Measurements from ENCODE around the gene SAMD11. TPM values are rescaled to one million over a fixed set of nuclear protein-coding genes. Genes with fewer than 3 reads are reported as not detected.

The SAMD11 gene
- total RNA-seq, 1 experiment from 2014 or later: 11.5 TPM

- Histone ChIP-seq H3K9ac (ENCODE audit: low read length) (no peak overlapping the region), H3K27ac (ENCODE audit: low read depth, low read length) (no peak overlapping the region), H3K36me3 (ENCODE audit: control insufficient read depth in 1 of 2, insufficient read depth in 2 of 2, low read length in 2 of 2) (no peaks in the 10 kb centered on the region), H3K4me3 (replicated peaks in 1 of 2; ENCODE audit: low read depth in 1 of 2, low read length in 2 of 2) (no peak overlapping the region), H4K20me1 (ENCODE audit: insufficient read depth) (no peaks in the 10 kb centered on the region), H3K79me2 (ENCODE audit: insufficient read depth, low read length) (no peaks in the 10 kb centered on the region), H3K9me2 (ENCODE audit: insufficient read depth) (no peaks in the 10 kb centered on the region), H3K4me1 (ENCODE audit: control insufficient read depth in 1 of 2, insufficient read depth in 2 of 2, low read length in 2 of 2) (no peaks in the 10 kb centered on the region), H3K27me3 (ENCODE audit: insufficient read depth, low read length) (no peaks in the 10 kb centered on the region), H3K4me2 (ENCODE audit: low read length) (no peak overlapping the region), H3K9me3 (ENCODE audit: control insufficient read depth in 1 of 2, insufficient read depth in 1 of 2, low read depth in 1 of 2, low read length in 2 of 2) (no peaks in the 10 kb centered on the region), H2AFZ (ENCODE audit: low read depth, low read length, poor library complexity, severe bottlenecking) (no peak overlapping the region)
- BruUV-seq (replicated peaks): no TSS peak
- ChIA-PET CTCF (interaction anchor here (1.4 kb wide), 1 partner anchor 17 kb away, joined by 3 read pairs; no protein-coding TSS in a partner anchor), RAD21 (ENCODE audit: low non-redundant PET in 1 of 2, low total read pairs in 2 of 2, uncharacterized antibody in 2 of 2, unreplicated experiment in 2 of 2) (no interaction called here), POLR2A (no interaction called here)
- TF ChIP-seq SP1 (IDR thresholded peaks at IDR 0.05; ENCODE audit: low read depth) (no peak), ELF1 (IDR thresholded peaks at IDR 0.05; ENCODE audit: borderline replicate concordance, low read depth) (no peak), POLR2A (IDR thresholded peaks at IDR 0.05; ENCODE audit: borderline replicate concordance, extremely low read depth, insufficient read depth, insufficient read length) (no peak), ATF3 (IDR thresholded peaks at IDR 0.05) (no peak), CTCF (IDR thresholded peaks at IDR 0.05 in 2 of 3, conservative IDR thresholded peaks at IDR 0.05 in 1 of 3; ENCODE audit: borderline replicate concordance in 1 of 3, insufficient read depth in 1 of 3, low read depth in 2 of 3, low read length in 2 of 3) (no peak), ZFX (IDR thresholded peaks at IDR 0.05) (no peak), SRF (IDR thresholded peaks at IDR 0.05; ENCODE audit: low read depth) (no peak), FOSL1 (IDR thresholded peaks at IDR 0.05; ENCODE audit: low read depth) (no peak), YY1 (IDR thresholded peaks at IDR 0.05; ENCODE audit: extremely low read depth, insufficient replicate concordance, low read depth, low read length) (no peak), CEBPB (IDR thresholded peaks at IDR 0.05; ENCODE audit: low read depth) (no peak), TCF7L2 (IDR thresholded peaks at IDR 0.05; ENCODE audit: borderline replicate concordance, extremely low read depth, insufficient read depth, insufficient read length) (no peak), ZNF274 (IDR thresholded peaks at IDR 0.05; ENCODE audit: low read depth, low read length) (no peak), RAD21 (IDR thresholded peaks at IDR 0.05; ENCODE audit: low read depth) (no peak), JUND (IDR thresholded peaks at IDR 0.05) (no peak), CBX3 (IDR thresholded peaks at IDR 0.05; ENCODE audit: low read depth) (no peak), MAX (IDR thresholded peaks at IDR 0.05) (no peak)
- intact Hi-C loops (cut with micrococcal nuclease): no loop called here
- ATAC-seq (no peak), DNase-seq (ENCODE audit: low read depth, low spot score) (no peak)
Measured at GRCh38 chr1:886311-886710, 37.4 kb upstream of the SAMD11 start.
